IMR-90 (cell line): ENCODE data around the gene JMJD1C. TPM values are rescaled to one million over a fixed set of nuclear protein-coding genes. Genes with fewer than 3 reads are reported as not detected.

Experiments
- ATAC-seq: fragments of 200-7000 bp; cut with Tn5 transposase; 2 replicates; pipeline ENCODE4 v1.9.1; 2020; ENCODE audit warnings: low read depth, mild to moderate bottlenecking, moderate library complexity
- BruUV-seq: library from RNA; stranded (reverse); fragments of 400-500 nt; replicated peaks from 2 replicates; lab custom pipeline; 2021; lab: Mats Ljungman, UMichigan
- CTCF ChIA-PET: fragments of 300-600 bp; formaldehyde crosslinking; extraction: SDS; loops from one replicate; lab custom pipeline; 2021; ENCODE audit warnings: antibody characterized with exemption; lab: Yijun Ruan, JAX
- POLR2A ChIA-PET: fragments of 300-600 bp; sonication (Branson Sonifier 250); formaldehyde crosslinking; loops from one replicate; lab custom pipeline; 2022; ENCODE audit warnings: antibody characterized with exemption; ENCODE audit not compliant: unreplicated experiment; lab: Charles Lee
- DNase-seq: peaks from one replicate; pipeline ENCODE4 v3.0.0; 2013
- H2AFZ ChIP-seq: replicated peaks from 2 replicates; pipeline ENCODE3; 2013; ENCODE audit warnings: low read length, mild to moderate bottlenecking; ENCODE audit not compliant: poor library complexity
- H2AK5ac ChIP-seq: 2 replicates; pipeline ENCODE4 v1.6.1; 2013; ENCODE audit warnings: low read depth, low read length, inconsistent platforms
- H2AK9ac ChIP-seq: replicated peaks from 2 replicates; pipeline ENCODE3; 2013; ENCODE audit warnings: mild to moderate bottlenecking, low read depth, low read length, moderate library complexity; ENCODE audit not compliant: poor library complexity
- H2BK120ac ChIP-seq: 2 replicates; pipeline ENCODE4 v1.6.1; 2013; ENCODE audit warnings: low read depth, low read length, inconsistent platforms
- H2BK15ac ChIP-seq: 3 replicates; pipeline ENCODE4 v1.6.1; 2013; ENCODE audit warnings: low read depth, low read length, inconsistent platforms
- H2BK20ac ChIP-seq: 2 replicates; pipeline ENCODE4 v1.6.1; 2013; ENCODE audit warnings: low read depth, mild to moderate bottlenecking, inconsistent platforms, low read length, moderate library complexity
- H2BK5ac ChIP-seq: 2 replicates; pipeline ENCODE4 v1.6.1; 2013; ENCODE audit warnings: mild to moderate bottlenecking, low read depth, low read length, inconsistent platforms; ENCODE audit not compliant: poor library complexity, severe bottlenecking
- H3K14ac ChIP-seq: replicated peaks from 2 replicates; pipeline ENCODE4 v1.6.1; 2013; ENCODE audit warnings: low read depth, low read length, inconsistent platforms
- H3K18ac ChIP-seq: 2 replicates; pipeline ENCODE4 v1.6.1; 2013; ENCODE audit warnings: low read depth, low read length, control low read depth
- H3K23ac ChIP-seq: 2 replicates; pipeline ENCODE4 v1.6.1; 2013; ENCODE audit warnings: low read depth, low read length, inconsistent platforms
- H3K27ac ChIP-seq: 2 replicates; pipeline ENCODE4 v1.5.1; 2013; ENCODE audit warnings: mild to moderate bottlenecking, control low read depth, low read length; ENCODE audit not compliant: insufficient read depth
- H3K27me3 ChIP-seq: 2 replicates; pipeline ENCODE4 v1.6.1; 2013; ENCODE audit warnings: low read length; ENCODE audit not compliant: control insufficient read depth, insufficient read depth
- H3K36me3 ChIP-seq: 2 replicates; pipeline ENCODE4 v1.6.1; 2013; ENCODE audit warnings: low read length, mixed read lengths; ENCODE audit not compliant: control insufficient read depth, insufficient read depth
- H3K4ac ChIP-seq: 2 replicates; pipeline ENCODE4 v1.6.1; 2013; ENCODE audit warnings: low read depth, low read length, inconsistent platforms
- H3K4me1 ChIP-seq: 2 replicates; pipeline ENCODE4 v1.6.1; 2013; ENCODE audit warnings: low read length, mixed read lengths; ENCODE audit not compliant: control insufficient read depth, insufficient read depth
- H3K4me2 ChIP-seq: 2 replicates; pipeline ENCODE4 v1.6.1; 2013; ENCODE audit warnings: low read depth, mild to moderate bottlenecking, control low read depth, low read length, moderate library complexity
- H3K4me3 ChIP-seq: 2 replicates; pipeline ENCODE4 v1.5.1; 2013; ENCODE audit warnings: low read depth, mild to moderate bottlenecking, control low read depth, low read length, moderate library complexity; ENCODE audit not compliant: insufficient read depth
- H3K56ac ChIP-seq: 2 replicates; pipeline ENCODE4 v1.6.1; 2013; ENCODE audit warnings: low read length, inconsistent platforms; ENCODE audit not compliant: insufficient read depth; ENCODE audit errors: extremely low read depth
- H3K79me1 ChIP-seq, 2 experiments: 2 replicates each; pipeline ENCODE4 v1.6.1; 2013; ENCODE audit warnings: low read length in 2 of 2, inconsistent platforms in 1 of 2, low read depth in 1 of 2
- H3K9ac ChIP-seq: 2 replicates; pipeline ENCODE4 v1.6.1; 2013; ENCODE audit warnings: low read depth, low read length, control low read depth
- H3K9me1 ChIP-seq: 2 replicates; pipeline ENCODE4 v1.6.1; 2013; ENCODE audit warnings: low read length, inconsistent platforms; ENCODE audit not compliant: insufficient read depth
- H3K9me3 ChIP-seq: 2 replicates; pipeline ENCODE4 v1.6.1; 2013; ENCODE audit warnings: low read length; ENCODE audit not compliant: control insufficient read depth, insufficient read depth
- H4K20me1 ChIP-seq: 2 replicates; pipeline ENCODE4 v1.6.1; 2013; ENCODE audit warnings: low read length, inconsistent platforms; ENCODE audit not compliant: insufficient read depth
- H4K5ac ChIP-seq: 2 replicates; pipeline ENCODE4 v1.6.1; 2013; ENCODE audit warnings: mild to moderate bottlenecking, low read depth, low read length, control low read depth
- H4K8ac ChIP-seq, 2 experiments: 2 replicates each; pipeline ENCODE4 v1.6.1; 2013; ENCODE audit warnings: low read depth in 2 of 2, low read length in 2 of 2, control low read depth in 1 of 2, inconsistent platforms in 1 of 2
- H4K91ac ChIP-seq: 2 replicates; pipeline ENCODE4 v1.6.1; 2013; ENCODE audit warnings: low read depth, low read length, inconsistent platforms; ENCODE audit not compliant: insufficient read depth
- MAFK ChIP-seq: IDR thresholded peaks from 2 replicates; pipeline ENCODE4 v1.6.1; 2012; ENCODE audit warnings: low read depth, low read length, improper control_type of control experiment
- RCOR1 ChIP-seq: IDR thresholded peaks from 2 replicates; pipeline ENCODE4 v1.6.1; 2012; ENCODE audit warnings: mild to moderate bottlenecking, low read length, improper control_type of control experiment; ENCODE audit not compliant: insufficient replicate concordance
- SMC3 ChIP-seq: fragments of 150-350 bp; IDR thresholded peaks from 2 replicates; pipeline ENCODE4 v1.6.1; 2016; ENCODE audit warnings: low read depth, mild to moderate bottlenecking, antibody characterized with exemption, low read length, moderate library complexity
- dilution Hi-C: fragments of 300-500 bp; cut with HindIII; formaldehyde crosslinking; loops from one replicate; pipeline ENCODE4 v1.14.3; 2018; ENCODE audit warnings: low sequenced_read_pairs; ENCODE audit not compliant: unreplicated experiment
- in situ Hi-C: fragments of 300-500 bp; cut with MboI; formaldehyde crosslinking; loops from 3 replicates; pipeline ENCODE4 v1.14.3; 2019; ENCODE audit warnings: low sequenced_read_pairs, inconsistent platforms, mixed read lengths
- intact Hi-C: fragments of 100-400 bp; cut with micrococcal nuclease; formaldehyde crosslinking; loops from 2 replicates; pipeline ENCODE4 v1.10.0; 2022
- polyA plus RNA-seq, 3 experiments: library from polyadenylated mRNA; depleted of rRNA; stranded (reverse); fragments of >200 nt; gene quantifications; 2 replicates each; pipeline ENCODE4 v1.2.3, GENCODE V29; 2012; ENCODE audit warnings: low replicate concordance in 1 of 3
- total RNA-seq: library from RNA; depleted of rRNA; stranded (reverse); fragments of >200 nt; gene quantifications from 2 replicates; pipeline ENCODE4 v1.2.3, GENCODE V29; 2012
- TF ChIP-seq, protein P1 (sequence below): fragments of 150-350 bp; IDR thresholded peaks from 2 replicates; pipeline ENCODE4 v1.6.1; 2017; ENCODE audit warnings: mild to moderate bottlenecking, antibody characterized with exemption, low read length, low read depth
- TF ChIP-seq, protein P2 (sequence below): fragments of 150-350 bp; IDR thresholded peaks from 2 replicates; pipeline ENCODE4 v1.6.1; 2016; ENCODE audit warnings: low read depth, mild to moderate bottlenecking, low read length, moderate library complexity, borderline replicate concordance

JMJD1C gene
- total and polyA plus RNA-seq, 2 of the 4 experiments (the other 2 are of a cell fraction) = 15.6 to 96.8 TPM

- ATAC-seq = no peak
- no peak overlapping the region for H4K5ac ChIP-seq
These were observed 192.2 kb downstream of the JMJD1C start for GRCh38 chr10:63273577-63273976.

More at GRCh38 chr10:63273577-63273976, 192.2 kb downstream of the JMJD1C start:
- Histone ChIP-seq H3K79me1 (peaks cover 6 to 47% of the 10 kb centered on the region in 2 experiments; a peak in 3 of 4 replicates), H3K9ac (no peak overlapping the region), H3K4me3 (no peak overlapping the region), H3K14ac (no peak overlapping the region), H2BK20ac (no peak overlapping the region), H3K23ac (no peak overlapping the region), H3K9me3 (no peaks in the 10 kb centered on the region), H3K4me2 (peak overlapping the region; percentile 17; the same call in 1 of the 2 replicates), H2BK5ac (no peak overlapping the region), H3K4me1 (peaks cover 4% of the 10 kb centered on the region), H2BK15ac (no peak overlapping the region), H3K9me1 (peaks cover 5% of the 10 kb centered on the region; the same call in 1 of the 2 replicates), H2AFZ (no peak overlapping the region), H2AK5ac (no peak overlapping the region), H3K27ac (no peak overlapping the region), H4K20me1 (peaks cover 4% of the 10 kb centered on the region; the same call in 1 of the 2 replicates), H4K91ac (no peak overlapping the region), H3K4ac (no peak overlapping the region), H4K8ac (no peak overlapping the region), H3K18ac (no peak overlapping the region), H3K56ac (no peak overlapping the region), H2AK9ac (no peak overlapping the region), H2BK120ac (no peak overlapping the region), H3K27me3 (no peaks in the 10 kb centered on the region), H3K36me3 (no peaks in the 10 kb centered on the region)
- DNase-seq = peak; percentile 30
- intact Hi-C loops (no loop called here), in situ Hi-C loops (no loop called here), dilution Hi-C loops (no loop called here)
- BruUV-seq = no TSS peak
- TF ChIP-seq MAFK = no peak
- TF ChIP-seq, protein P1, sequence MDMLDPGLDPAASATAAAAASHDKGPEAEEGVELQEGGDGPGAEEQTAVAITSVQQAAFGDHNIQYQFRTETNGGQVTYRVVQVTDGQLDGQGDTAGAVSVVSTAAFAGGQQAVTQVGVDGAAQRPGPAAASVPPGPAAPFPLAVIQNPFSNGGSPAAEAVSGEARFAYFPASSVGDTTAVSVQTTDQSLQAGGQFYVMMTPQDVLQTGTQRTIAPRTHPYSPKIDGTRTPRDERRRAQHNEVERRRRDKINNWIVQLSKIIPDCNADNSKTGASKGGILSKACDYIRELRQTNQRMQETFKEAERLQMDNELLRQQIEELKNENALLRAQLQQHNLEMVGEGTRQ = no peak
- TF ChIP-seq, protein P2, sequence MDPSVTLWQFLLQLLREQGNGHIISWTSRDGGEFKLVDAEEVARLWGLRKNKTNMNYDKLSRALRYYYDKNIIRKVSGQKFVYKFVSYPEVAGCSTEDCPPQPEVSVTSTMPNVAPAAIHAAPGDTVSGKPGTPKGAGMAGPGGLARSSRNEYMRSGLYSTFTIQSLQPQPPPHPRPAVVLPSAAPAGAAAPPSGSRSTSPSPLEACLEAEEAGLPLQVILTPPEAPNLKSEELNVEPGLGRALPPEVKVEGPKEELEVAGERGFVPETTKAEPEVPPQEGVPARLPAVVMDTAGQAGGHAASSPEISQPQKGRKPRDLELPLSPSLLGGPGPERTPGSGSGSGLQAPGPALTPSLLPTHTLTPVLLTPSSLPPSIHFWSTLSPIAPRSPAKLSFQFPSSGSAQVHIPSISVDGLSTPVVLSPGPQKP = no peak
- TF ChIP-seq RCOR1 = no peak
- TF ChIP-seq SMC3 = no peak
- POLR2A ChIA-PET = no interaction called here
- CTCF ChIA-PET = no interaction called here
